Loucy (cell line): Measurements from ENCODE around the gene PLEKHA1.

Experiments
- CTCF ChIP-seq: fragments of 200-600 bp; sonication (generic); conservative IDR thresholded peaks from 2 replicates; pipeline ENCODE4 v1.5.1; 2014; ENCODE audit warnings: mild to moderate bottlenecking, antibody characterized with exemption, low read length
- EZH2phosphoT487 ChIP-seq: fragments of 200-600 bp; IDR thresholded peaks from 2 replicates; pipeline ENCODE4 v1.6.1; 2018; ENCODE audit warnings: antibody characterized with exemption, mild to moderate bottlenecking, moderate library complexity, borderline replicate concordance

GRCh38 chr10:122373721-122374120 is 787 bp upstream of the PLEKHA1 start:
- TF ChIP-seq CTCF (no peak), EZH2phosphoT487 (no peak)
